HS-5 (cell line): Measurements from ENCODE around the gene DGKG.

Experiments used
- DNase-seq: peaks from one replicate; pipeline ENCODE4 v3.0.0-alpha.2; 2012; ENCODE audit warnings: low read depth

DGKG gene

DNA sequence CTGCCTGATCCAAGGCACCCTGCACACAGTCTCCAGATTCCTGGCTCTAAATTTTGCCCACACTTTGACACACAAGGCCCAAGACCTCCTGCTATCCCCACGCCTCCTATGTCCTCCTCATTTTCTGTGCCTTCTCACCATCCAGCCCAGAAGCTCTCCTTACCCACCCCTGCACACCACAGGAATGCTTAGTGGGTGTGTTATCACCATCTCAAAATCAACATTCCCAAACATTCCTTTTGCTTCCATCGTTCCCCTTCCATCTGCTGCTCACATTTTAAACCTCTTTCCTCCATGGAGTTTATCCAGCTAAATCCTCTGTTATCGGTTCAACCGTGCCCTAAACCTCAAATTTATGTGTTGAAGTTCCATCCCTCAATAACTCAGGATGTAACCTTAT lies 43.9 kb downstream of the DGKG start:
- no peak for DNase-seq

DNA sequence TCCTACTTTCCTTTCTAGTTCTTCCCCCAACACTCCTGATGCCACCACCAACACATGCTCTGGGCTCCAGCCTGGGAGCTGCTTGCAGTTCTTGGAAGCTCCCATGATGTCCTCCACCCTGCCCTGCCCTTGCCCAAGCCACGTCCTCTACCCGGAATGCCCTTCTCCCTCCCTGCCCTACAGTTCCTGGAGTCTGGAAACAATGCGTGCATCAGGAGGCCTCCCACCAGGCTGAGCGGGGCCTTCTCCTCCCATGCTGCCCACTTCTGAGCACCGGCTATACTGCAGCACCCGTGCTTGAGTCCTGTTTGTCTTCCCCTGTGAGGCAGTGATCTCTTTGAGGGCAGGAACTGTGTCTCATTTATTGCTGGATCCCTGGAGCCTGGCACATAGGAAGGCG lies 44.6 kb downstream of the DGKG start:
- DNase-seq: no peak

DNA sequence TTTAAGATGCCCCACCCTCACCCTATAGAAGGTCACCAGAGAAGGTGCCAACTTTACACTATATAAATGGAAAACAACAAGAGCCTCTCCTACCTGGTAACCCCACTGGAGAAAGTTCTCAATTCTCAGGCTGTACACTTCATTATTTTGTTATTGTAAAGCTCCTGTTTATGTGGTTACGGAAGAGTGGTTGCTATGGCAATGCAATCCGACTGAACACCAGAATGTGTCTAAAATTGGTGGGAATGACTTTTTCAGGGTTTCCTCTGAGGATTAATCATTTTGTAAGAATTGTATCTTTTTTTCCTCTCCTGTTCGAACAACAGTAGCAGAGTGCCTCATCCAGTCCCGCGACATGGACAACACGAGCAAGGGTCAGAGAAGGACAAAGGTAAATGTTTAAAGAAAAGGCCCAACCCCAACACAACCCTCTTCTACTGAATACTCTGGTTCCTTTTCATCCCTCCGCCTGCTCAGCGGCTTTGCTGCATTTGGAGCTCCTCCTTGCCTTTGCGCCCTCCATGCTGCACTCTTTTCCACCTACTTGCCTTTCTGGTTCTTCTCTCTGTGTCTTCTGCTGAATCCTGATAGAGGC lies 45.3 kb downstream of the DGKG start:
- DNase-seq: no peak

DNA sequence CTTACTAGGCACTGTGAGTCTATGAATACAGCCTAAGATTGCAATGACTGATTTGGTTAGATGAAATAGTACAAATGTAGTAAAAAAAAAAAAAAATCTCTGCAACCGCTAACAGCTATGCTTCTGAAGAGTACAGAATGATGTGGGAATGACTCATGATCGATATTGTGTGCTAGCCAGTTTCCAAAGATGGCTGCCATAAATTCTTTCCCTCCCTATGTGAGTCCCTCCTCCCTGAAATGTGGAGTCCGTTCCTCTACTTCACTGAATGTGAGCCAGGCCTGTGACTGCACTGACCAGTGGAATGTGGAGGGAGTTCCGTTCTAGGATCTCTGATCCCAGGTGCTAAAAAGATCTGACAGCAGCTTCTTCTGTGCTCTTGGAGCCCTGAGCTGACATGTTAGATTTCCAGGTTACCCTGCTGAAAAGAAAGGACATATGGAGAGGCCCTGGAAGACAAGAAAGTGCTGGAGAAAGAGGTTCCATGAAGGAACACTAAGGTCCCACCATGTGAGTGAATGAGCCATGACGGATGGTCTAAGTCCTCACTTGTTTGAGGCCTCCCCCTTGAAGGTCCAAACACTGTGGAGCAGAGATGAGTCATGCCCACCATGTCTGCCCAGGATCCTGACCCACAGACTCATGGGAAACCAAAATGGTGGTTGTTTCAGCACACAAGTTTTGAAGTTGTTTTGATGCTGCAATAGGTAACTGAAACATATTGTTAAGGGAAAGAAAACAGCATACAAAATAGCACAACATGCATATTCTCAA lies 46.3 kb downstream of the DGKG start:
- DNase-seq: peak; percentile 13

DNA sequence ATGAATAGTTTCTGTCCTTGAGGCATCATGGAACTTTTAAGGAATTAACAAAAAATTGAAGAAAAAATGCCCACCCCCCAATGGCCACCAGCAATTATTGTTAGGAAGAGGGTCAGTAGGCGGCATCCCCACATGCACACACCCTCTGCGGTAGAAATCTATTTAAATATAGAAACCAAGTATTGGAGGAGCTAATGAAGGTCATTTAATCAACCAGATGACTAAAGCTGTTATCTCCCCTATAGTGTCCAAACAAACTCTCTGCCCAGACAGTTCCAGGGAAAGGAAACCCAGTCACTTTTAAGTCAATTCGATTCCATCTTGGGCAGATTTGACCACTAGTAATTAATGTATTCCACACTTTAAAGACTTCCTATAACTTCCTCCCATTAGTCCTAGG lies 47.1 kb downstream of the DGKG start:
- no peak for DNase-seq

DNA sequence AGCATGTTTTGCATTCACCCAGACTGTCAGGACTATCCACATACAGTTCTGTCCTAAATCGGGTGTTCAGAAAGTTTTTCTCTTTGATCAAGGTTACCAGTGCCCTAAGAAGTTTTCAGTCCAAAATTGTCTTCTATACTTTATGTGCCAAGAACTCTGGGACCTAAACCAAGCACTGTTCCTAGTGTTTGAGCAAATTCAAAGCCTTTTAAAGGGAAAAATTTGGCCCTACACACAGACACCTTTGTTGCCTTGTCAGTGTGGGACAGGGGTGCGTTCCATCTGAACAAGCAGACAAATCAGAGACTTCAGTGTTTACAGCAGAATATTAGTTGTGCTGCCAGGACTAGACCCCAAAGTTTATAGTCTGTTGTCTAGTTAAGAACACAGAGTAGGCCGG lies 50.6 kb downstream of the DGKG start:
- no peak for DNase-seq

DNA sequence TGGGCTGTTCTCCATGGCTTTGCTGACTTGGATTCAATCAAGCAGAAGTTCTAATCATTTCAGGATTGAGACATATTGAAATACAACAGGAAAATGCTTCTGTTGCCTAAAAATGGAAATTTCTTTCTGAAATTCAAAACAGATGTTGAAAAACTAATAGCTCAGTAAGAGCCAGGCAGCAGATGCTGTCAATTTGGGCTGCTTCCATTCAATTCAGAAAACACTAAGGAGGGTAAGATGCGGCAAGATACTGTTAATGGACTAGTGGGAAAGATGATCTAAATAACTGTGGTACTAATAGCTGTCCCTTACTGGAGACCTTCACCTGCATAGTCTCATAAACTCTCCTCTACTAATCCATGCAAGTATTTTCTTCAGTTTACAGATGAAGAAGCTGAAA lies 53.5 kb downstream of the DGKG start:
- DNase-seq: no peak

DNA sequence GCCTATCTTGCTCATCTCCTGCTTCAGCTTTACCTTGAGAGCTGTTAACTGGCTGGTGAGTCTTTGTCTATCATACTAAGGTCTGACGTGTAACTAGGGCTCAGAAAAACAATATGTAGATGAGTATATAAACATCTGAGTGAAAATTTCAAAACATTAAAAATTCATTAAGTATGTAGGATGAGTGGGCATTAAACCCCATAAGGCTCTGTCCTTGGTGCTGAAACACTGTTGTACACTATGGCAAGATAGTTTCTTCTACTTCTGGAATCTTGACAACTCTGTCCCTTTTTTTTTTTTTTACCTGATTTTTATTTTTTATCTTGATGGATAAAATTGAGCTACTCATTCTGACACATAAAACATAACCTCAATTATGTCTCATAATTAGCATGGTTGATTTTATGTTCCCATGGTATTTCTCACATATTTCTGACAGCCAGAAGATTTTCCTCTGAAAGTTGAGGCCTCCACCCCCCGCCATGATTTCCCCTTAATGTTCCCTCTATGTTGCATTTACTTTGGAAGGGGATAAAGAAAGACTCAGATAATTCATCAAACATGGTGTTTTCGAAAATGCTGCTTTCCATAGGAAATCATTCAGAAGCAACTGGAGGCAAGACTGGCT lies 54.3 kb downstream of the DGKG start:
- DNase-seq: no peak

DNA sequence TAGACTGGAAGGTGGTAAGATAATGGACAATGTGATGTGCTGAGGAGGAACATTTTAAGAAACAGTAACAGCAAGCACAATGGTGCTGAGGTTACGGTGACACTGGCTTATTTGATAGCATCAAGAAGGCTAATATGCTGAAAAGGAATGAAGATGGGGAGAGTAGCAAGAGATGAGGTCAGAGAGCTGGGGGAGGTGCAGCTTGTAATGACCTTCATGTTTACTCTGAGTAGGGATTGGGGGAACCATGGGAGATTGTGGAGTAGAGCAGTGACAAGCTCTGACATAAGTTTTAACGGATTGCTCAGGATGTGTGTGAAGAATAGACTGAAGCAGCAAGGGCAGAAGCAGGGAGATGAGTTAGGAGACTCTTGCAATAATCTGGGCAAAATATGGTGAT lies 56.7 kb downstream of the DGKG start:
- DNase-seq: no peak

DNA sequence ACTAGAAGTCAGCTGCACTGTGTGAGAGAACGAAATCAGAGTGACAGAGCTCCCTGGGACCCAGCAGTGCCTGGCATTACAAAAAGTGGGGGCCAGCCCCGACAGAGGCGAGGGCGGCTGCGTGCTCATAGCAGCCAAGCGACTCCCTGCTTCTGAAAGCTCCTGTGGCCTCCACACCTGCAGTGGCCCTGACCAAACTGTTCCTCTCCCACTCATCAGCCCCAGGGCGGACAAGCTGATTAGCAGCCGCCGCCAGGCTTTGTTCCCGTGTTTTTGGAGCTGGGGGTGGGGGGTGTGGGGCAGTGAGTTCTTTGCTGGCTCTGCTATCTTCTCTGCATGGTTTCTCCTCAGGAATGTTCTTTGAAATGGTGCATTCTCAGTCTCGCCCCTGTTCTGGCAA lies 58.1 kb downstream of the DGKG start:
- DNase-seq: no peak

DNA sequence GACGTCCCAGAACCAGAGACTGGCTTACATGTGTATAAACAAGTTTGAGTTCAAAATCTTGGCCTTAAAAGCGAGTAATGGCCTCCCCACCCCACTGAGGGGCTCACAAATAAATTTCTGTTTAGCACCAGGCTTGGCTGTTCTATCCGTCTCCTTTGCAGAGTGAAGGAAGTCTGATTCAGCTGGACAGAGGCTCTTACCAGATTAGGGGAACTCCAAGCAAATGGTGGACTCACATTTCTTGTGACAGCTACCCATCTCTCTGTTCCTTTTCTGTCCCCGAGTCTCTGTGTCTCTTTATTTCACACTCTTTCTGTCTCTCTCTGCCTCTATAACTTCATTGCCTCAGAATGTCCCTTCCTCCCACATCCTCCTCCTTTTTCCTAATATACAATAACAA lies 62.7 kb downstream of the DGKG start:
- DNase-seq: no peak

DNA sequence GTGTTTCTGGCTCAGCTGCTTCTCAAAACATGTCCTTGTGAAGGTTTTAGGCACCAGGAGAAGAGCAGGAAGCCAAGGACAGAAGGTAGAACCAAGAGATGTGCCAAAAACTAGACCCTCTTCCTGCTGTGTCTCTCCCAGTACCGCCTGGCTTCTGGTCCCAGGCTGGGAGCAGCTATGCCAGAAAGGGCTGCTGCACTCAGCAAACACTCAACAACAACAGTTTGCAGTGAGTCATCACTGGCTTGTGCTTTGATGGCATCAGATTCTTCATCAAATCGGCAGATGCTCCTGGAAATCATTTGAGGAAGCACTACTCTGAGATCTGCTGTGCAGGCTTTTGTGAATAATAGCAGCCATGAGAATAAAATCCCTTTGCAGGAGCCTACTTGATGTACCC lies 63.2 kb downstream of the DGKG start:
- DNase-seq: no peak

DNA sequence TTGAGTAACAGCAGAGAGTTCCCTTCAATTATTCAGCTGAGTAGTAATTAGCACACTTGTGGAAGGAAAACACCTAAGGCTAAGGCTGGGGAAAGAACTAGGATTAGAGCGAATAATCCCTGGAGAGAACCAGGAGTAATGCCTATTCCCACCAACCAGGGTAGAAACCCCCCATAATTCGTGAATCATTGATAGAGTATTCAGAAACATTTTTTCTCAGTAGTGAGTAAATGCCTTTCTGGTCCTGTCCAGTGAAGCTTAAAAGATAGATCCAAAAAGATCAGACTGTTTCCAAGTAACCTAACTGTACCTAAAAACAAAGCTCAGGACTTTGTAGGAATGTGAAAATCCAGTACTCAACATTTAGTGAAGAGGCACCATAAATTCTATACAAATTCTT lies 71.2 kb downstream of the DGKG start:
- DNase-seq: no peak

DNA sequence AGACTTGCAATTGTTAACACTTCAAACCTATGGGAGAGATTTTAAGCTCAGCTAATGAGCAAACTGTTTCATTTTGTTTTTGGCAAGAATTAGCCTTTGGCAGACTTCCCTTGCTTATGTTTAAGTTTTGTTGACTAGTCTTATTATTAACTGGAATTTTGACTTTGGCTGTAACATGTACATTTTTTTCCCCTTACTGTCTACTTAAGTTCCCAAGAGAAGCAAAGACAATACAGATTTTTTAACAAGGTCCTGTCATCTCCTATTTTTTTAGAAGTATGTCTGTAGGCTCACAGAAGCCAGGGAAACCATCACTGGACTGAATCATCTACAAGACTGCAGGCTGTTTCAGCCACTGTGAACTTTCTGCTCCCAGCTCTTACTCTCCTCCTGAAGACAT lies 74.3 kb downstream of the DGKG start:
- DNase-seq: peak; percentile 64

DNA sequence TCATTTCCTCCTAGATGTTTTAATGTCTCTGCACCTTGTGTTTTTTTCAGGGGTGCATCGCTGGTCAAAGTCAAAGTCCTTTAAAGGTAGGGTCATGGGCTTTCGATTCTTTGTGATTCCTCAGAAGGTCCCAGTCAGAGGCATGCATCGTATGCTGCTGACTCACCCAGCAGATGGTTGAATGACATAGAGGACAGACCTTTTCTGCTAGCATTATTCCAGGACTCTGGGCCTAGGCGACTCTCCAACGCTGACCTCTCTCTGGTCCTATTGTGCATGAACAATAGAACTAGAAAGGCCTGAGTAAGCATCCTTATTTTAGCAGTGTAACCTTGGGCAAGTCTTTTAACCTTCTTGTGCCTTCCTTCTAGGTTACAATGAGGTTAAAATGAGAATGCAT lies 75.9 kb downstream of the DGKG start:
- DNase-seq: no peak

DNA sequence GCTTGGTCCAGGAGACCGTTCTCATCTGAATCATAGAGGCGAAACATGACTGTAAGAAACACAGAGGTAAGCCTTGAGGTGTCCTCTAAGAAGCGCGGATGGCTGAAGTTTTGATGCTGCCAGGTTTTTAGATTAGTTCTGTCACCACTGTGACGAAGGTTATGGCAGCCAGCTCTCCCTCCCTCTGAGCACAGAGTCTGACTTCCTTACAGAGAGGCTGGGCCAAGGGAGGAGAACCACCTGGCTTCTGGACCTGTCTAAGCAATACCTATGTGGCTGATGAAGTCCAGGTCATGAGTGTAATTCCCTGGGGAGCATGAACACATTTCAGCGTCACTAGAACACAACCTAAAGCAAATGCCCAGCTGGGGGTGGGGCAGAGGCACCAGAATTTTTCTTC lies 77.4 kb downstream of the DGKG start:
- DNase-seq: no peak

DNA sequence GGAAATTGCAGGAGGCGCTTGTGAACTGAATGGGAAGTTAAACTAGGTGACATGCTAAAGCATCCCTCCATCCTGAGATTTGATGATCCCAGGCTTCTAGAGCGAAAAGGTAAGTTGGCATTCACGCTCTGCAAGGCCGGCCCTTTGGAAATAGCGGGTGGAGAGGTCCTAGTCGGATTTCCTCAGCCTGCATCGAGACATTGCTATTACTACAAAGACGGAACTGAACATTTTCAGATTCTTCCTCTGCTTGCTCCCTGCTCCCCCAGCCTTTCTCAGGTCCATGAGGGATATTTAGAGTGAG lies 77.7 kb downstream of the DGKG start:
- DNase-seq: no peak

DNA sequence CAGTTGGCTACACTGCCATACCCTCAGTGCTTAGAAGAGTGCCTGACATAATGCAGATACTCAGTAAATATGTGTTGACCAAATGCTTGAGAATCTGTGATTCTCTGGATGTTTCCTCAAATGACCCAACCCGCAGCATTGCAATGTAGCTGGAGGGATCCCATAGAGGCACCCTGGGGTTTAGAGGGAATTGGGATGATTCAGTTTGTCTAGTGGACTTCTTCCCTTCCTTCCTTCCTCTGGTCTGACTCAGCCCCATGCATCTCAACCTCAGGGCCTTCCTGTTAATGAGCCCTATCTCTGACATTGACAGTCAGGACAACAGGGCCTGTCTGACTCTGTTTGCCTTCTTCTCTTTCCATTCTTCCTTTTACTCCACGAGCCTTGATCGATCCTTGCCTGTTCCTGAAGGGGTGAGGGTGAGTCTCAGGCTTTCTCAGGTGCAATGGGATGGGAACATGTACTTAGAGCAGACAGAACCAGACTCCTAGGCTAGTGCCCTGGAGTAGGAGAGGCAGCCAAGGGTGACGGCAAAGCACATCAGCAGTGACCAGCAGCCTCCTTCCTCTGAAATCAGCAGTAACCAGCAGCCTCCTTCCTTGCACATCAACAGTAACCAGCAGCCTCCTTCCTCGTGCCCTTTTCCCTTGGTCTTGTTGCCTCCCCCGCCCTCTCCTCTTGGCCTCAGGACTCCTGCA lies 78.2 kb downstream of the DGKG start:
- peak; percentile 58 for DNase-seq

DNA sequence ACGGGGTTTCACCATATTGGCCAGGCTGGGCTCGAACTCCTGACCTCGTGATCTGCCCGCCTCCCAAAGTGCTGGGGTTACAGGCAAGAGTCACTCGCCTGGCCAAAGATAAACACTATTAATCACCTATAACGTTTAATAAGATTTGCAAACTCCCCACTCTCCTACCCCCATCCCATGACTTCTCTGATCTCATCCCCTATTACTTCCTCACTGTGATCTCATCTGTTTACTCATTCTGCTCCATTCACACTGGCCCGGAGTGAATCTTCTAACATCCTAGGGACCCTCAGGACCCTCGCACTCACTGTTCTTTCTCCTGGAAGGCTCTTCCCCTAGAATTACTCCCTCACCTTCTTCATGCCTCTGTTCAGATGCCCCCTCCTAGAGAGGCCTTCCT lies 78.9 kb downstream of the DGKG start:
- DNase-seq: no peak

DNA sequence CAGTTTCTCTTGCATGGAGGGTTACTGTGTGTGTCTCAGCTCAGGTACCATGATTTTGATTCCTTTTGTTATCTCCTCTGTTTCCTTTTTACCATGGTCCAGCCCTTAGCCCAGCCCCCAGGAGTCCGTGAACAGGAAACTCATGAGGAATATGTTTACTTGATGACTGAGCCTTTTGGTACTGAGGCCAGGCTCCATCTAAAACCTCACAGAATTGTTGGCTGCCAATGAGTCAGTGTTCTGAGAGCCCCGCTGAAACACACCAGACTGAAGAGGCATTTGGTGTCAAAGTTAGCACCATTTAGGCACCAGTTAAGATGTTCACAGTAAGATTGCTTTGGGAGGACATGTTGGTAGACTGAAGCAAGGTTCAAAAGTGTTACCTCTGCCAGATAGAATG lies 80.9 kb downstream of the DGKG start:
- peak; percentile 60 for DNase-seq

DNA sequence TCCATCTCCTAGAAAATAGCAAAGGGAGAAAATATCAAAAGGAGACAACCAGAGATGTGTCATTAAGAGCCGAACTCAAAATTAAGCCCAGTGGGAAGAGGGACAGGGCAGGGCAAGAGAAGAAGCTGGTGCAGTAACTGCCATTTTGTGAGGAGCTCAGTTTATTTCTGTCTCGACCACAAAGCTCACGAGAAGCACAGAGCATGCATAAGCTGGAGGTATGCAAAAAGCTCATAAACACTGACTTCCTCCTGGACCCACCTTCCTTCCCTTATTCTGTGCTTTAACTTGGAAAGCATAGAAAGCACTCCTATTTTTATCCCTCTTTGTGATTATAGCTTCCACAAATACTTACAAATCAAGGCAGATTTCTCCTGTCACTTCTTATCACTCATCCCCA lies 81.3 kb downstream of the DGKG start:
- no peak for DNase-seq

DNA sequence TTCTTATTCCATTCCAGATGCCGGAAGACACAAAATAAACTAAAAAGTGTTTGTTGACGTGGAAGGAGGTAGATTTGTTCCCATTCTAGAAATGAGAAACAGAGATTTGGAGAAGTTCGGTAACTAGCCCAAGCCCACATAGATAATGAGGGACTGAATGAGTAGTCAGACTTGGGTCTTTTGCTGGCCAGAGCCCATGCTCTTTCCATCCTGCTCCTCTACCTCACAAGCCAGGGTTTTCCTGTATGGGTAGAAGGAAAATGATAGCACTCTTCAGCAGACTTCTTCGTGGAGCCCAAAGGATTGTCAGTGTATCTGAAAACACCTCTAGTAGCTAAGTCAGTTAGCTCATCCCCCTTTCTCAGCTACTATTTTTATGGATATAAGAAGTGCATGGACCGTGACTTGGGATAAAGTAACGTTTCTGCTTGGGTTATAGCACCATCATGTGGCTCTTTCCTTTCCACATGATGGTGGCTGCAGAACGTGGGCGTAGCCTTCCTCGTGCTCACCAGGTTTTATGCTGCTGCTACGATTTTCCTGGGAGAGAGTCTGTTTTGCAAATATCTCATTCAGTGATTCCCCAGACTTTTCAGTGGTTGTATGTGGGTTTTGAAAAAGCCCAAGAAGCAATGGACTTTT lies 84.6 kb downstream of the DGKG start:
- DNase-seq: no peak

DNA sequence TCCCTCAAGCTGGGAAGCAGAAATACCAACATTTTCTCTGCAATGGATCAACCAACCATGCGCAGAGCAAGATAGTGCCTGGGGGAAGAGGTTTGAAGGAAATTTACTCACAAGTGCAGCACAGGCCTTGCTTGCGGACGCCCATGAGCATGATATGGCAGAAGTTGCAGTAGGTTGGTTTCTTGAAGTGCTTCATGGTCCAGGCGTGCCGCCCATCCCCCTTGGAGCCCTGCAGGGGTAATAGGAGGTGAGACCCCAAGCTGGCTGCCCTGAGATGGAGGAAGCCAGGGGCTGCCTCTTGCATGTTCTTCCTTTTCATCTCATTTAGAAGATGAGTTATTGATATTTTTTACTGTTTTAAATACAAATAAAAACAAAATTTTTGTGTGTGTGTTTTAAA lies 86.6 kb downstream of the DGKG start:
- DNase-seq: no peak
